A204.1 (cell line): ENCODE measurements around the gene MPZL1.
"Not testable (repeated sequence)": the region's sequence is repeated elsewhere in the genome, so short reads cannot be mapped to it uniquely, and the experiment has no call there.

ENCODE experiments used
- FAIRE-seq: peaks from 2 replicates; lab custom pipeline; 2012; peaks lifted over from hg19 to GRCh38; lab: Jason Lieb, UNC

Gene MPZL1

GRCh38 chr1:167819849-167820683 is 98.3 kb downstream of the MPZL1 start:
- FAIRE-seq = no peak

GRCh38 chr1:167820684-167821355 is 99.0 kb downstream of the MPZL1 start:
- no peak for FAIRE-seq

GRCh38 chr1:167821356-167821685 is 99.5 kb downstream of the MPZL1 start:
- FAIRE-seq = no peak

- no peak for FAIRE-seq
Observed at GRCh38 chr1:167821969-167822685, 100.3 kb downstream of the MPZL1 start.

GRCh38 chr1:167824163-167824794 is 102.5 kb downstream of the MPZL1 start:
- no peak for FAIRE-seq

GRCh38 chr1:167825419-167826079 is 103.8 kb downstream of the MPZL1 start:
- no peak for FAIRE-seq

- FAIRE-seq = no peak
Observed at GRCh38 chr1:167826127-167826526, 104.3 kb downstream of the MPZL1 start.

- FAIRE-seq = no peak
Observed at GRCh38 chr1:167829868-167830267, 108.1 kb downstream of the MPZL1 start.

- FAIRE-seq = not testable (repeated sequence)
Observed at GRCh38 chr1:167830668-167831067, 108.9 kb downstream of the MPZL1 start.

- no peak for FAIRE-seq
Observed at GRCh38 chr1:167832693-167833092, 110.9 kb downstream of the MPZL1 start.

- no peak for FAIRE-seq
Observed at GRCh38 chr1:167833904-167834303, 112.1 kb downstream of the MPZL1 start.

- FAIRE-seq = no peak
Observed at GRCh38 chr1:167836197-167836596, 114.4 kb downstream of the MPZL1 start.

- FAIRE-seq = no peak
Observed at GRCh38 chr1:167837326-167837725, 115.5 kb downstream of the MPZL1 start.

- no peak for FAIRE-seq
Observed at GRCh38 chr1:167839009-167839408, 117.2 kb downstream of the MPZL1 start.
